ENCODE measurements around the gene LRMDA.

DNA sequence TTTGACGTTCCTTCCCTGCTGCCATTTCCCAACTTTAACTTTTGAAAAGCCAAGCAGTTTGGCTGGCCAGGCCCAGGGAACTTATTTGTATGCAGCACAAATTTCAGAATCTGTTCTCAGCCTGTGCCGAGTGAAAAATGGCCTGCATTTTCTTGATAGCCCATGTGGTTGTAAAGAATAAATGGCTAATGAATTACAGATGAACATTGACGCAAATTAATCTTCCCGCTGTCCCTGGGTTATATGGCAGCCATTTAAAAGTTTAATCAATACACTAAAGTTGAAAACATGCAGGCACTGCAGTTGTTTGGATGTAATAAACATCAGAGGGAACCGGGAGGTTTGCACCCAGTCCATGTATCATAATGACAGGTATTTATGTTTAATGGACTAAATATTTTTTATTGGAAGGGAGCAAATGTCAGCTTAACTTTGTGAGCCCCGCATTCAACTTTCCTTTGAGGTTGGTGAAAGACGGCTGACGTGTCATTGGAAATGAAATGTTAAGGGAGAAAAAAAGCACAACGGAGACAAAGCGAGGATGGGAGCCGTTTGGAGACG is 1092.4 kb downstream of the LRMDA start:
- TF ChIP-seq SP1 (IDR thresholded peaks at IDR 0.05; ENCODE audit: low read depth, low read length): no peak
- TF ChIP-seq EP300 (IDR thresholded peaks at IDR 0.05; ENCODE audit: borderline replicate concordance in 1 of 2, low read depth in 2 of 2, low read length in 2 of 2): no peak
- no peak for TF ChIP-seq CHD1 (IDR thresholded peaks at IDR 0.05; ENCODE audit: low read depth, low read length)
- no peak for TF ChIP-seq EZH2 (IDR thresholded peaks at IDR 0.05; ENCODE audit: low read depth, low read length, severe bottlenecking)
- no peak for TF ChIP-seq ZNF274 (IDR thresholded peaks at IDR 0.05; ENCODE audit: borderline replicate concordance, extremely low read depth, low read length)
- no peak for TF ChIP-seq SUZ12 (IDR thresholded peaks at IDR 0.05; ENCODE audit: low read length)
- no peak for TF ChIP-seq SIN3A (conservative IDR thresholded peaks at IDR 0.05 in 1 of 2, IDR thresholded peaks at IDR 0.05 in 1 of 2; ENCODE audit: low read depth in 1 of 2, low read length in 2 of 2)
- TF ChIP-seq POLR2A (IDR thresholded peaks at IDR 0.05; ENCODE audit: control extremely low read depth in 1 of 2, low read depth in 2 of 2, low read length in 2 of 2): no peak
- no peak for TF ChIP-seq TEAD4 (IDR thresholded peaks at IDR 0.05; ENCODE audit: low read depth, low read length)
- no peak for TF ChIP-seq HDAC6 (IDR thresholded peaks at IDR 0.05; ENCODE audit: low read depth, low read length)
- TF ChIP-seq, protein P1, sequence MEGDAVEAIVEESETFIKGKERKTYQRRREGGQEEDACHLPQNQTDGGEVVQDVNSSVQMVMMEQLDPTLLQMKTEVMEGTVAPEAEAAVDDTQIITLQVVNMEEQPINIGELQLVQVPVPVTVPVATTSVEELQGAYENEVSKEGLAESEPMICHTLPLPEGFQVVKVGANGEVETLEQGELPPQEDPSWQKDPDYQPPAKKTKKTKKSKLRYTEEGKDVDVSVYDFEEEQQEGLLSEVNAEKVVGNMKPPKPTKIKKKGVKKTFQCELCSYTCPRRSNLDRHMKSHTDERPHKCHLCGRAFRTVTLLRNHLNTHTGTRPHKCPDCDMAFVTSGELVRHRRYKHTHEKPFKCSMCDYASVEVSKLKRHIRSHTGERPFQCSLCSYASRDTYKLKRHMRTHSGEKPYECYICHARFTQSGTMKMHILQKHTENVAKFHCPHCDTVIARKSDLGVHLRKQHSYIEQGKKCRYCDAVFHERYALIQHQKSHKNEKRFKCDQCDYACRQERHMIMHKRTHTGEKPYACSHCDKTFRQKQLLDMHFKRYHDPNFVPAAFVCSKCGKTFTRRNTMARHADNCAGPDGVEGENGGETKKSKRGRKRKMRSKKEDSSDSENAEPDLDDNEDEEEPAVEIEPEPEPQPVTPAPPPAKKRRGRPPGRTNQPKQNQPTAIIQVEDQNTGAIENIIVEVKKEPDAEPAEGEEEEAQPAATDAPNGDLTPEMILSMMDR (IDR thresholded peaks at IDR 0.05; ENCODE audit: control extremely low read depth in 1 of 3, insufficient read depth in 1 of 3, low read depth in 1 of 3, low read length in 3 of 3): no peak
- TF ChIP-seq RXRA (IDR thresholded peaks at IDR 0.05; ENCODE audit: insufficient read depth, low read depth, low read length): no peak
- TF ChIP-seq POLR2AphosphoS5 (IDR thresholded peaks at IDR 0.05; ENCODE audit: low read depth, low read length): no peak
- no peak for TF ChIP-seq TAF1 (IDR thresholded peaks at IDR 0.05; ENCODE audit: low read depth, low read length)
